IPS-NIHi7 (cell line): ENCODE results near the gene IFT20.

Source experiments
- DNase-seq: peaks from one replicate; pipeline ENCODE4 v3.0.0; 2012; ENCODE audit warnings: mixed read lengths; ENCODE audit errors: extremely low spot score

IFT20 gene

DNA sequence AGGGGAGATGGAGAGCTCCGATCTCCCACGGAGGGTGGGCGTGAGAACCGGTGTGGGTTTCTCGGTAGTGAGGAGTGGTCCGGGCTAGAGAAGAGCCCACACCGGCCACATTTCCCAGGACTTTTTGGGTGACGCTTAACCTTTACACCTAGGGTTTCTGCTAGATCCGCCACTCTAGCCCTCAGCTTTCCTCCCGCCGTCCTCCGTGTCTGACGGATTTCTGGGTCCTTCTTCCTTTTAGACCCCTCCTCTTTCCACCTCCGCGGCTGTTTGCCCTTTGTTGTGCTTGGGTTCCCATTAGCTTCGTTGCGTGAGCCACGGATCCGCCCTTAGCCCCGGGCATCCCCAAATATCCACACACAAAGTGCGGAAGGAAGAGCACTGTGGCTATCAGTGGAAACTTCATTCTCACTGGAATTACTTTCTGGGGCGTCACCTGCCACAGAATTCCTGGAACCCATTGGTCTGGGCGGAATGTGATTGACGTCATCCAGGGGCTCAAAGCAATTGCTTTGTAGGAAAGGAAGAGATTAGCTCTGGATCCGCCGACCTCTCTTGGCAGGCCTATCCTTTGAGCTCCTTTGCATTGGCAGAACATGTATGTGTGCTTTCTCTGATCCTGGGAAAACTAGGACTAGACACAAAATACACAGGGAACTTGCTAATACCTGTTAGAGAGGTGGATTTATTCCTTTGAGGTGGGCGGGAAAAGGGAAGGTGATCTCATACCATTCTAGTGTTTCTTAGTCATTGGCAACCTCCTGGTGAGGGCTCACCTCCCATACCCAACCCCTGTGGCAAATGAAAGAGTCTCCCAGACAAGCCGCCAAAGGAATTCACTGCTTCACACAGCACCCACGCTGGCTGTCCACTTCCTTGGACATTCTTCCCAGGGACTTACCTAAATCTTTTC, 943 bp upstream of the IFT20 start:
- peak; percentile 72 for DNase-seq

DNA sequence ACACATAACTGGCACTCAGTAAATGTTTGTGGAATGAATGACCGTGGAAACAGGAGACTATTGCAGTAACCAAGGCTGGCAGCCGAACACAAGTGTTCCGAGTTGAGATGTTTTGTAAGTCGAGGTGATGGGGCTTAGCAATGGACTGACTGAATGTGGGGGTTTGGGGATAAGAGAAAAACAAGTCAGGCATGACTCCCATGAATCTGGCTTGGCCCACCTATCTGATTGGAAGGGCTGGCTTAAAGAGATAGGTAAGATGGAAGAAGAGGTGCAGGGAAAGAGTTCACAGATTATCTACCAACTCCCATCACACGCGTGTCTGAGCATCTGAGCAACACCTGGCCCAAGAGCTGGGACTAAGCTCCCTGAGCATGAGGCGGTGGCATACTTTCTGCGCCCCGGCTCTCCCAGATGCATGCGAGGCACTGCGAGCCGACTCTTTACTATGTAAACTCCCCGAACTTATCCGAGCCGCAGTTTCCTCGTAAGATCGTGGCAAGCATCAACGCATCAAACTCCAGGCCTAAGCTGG, 539 bp downstream of the IFT20 start:
- DNase-seq: no peak

- no peak for DNase-seq
Measured at GRCh38 chr17:28334171-28334570, 1.1 kb downstream of the IFT20 start.

DNA sequence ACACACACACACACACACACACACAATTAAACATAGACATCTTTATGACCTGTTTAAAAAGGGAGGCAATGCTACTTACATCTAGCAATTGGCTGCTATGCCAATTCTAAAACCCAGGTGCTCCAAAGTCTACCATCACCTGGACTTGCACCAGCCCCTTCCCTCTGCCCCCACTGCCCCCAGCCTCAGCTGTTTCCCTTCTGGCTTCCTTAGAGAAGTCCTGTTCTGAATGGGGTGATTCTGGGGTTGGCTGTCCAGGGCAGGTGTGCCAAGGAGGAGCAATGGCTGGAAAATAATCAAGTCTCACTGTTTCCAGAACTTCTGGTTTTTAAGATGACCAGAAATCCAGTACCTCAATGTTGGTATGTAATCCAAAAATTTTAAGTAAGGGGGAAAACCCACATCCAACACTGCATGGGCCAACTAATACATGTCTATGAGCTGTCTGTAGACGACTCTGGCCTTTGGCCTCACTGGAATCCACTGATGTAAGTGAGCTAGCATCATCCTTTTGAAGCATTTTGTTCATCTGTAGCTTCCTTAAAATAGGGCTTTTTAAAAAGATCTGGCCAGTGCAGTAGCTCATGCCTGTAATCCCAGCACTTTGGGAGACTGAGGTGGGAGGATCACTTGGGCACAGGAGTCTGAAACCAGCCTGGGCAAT, 2.1 kb downstream of the IFT20 start:
- DNase-seq: no peak

DNA sequence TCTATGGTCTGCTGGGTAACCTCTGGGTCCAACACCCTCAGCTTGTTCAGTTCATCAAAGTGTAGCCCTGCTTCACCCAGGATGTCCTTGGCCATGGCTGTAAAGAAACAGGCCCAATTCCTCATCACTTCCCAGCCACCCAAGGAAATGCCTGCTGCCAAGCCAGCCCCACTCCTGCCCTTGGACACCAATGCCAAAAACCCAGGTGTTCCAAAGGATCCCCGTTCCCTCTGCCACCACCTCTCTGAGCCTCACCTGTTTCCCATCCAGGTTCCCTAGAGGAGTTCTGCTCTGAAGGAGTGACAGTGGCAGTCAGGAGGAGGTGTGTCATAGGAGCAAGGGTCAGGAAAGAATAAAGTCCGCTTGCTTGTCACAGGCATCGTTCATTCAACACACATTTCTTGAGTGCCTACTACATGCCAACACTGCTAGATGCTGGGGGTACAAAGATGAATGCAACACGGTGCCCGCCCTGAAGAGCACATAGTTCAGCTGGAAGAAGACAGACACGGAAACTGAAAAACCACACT, 3.3 kb downstream of the IFT20 start:
- no peak for DNase-seq

DNA sequence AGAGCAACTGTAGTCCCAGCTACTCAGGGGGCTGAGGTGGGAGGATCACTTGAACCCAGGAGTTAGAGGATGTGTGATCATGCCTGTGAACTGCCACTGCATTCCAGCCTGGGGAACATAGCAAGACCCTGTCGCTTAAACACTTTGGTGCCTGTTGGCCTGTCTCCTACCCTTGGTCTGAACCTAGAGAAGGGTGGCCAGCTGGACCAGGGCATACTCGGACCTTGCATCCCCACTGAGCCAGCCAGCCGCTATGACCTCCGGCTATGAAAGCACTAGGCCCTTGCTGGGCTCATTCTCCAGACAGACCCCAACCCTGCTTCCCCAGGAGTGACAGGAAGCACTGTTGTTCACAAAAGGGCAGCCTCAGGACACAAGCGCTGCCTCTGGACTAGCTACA, 4.6 kb downstream of the IFT20 start:
- DNase-seq: no peak

GRCh38 chr17:28328325-28328724, 6.9 kb downstream of the IFT20 start:
- no peak for DNase-seq

- DNase-seq: no peak
Measured at GRCh38 chr17:28327709-28328108, 7.6 kb downstream of the IFT20 start.

GRCh38 chr17:28327031-28327607, 8.2 kb downstream of the IFT20 start:
- DNase-seq: no peak

GRCh38 chr17:28326114-28326513, 9.2 kb downstream of the IFT20 start:
- DNase-seq: no peak

DNA sequence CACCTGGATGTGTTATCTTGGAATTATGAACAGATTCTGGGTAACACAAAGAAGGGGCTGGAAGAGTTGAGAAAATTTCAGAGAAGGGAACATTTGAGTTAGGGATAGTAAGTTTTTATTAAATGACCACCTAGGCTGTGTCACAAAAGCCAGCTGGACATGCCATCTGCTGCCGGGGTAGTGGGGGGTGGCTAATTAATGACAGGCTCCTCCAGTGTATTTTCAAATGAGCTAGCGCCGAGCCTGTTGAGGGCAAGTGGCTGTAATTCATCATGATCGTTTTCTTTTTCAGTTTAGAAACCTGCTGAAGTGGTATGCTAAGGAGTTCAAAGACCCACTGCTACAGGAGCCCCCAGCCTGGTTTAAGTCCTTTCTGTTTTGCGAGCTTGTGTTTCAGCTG, 10.1 kb downstream of the IFT20 start:
- no peak for DNase-seq

GRCh38 chr17:28324781-28325180, 10.5 kb downstream of the IFT20 start:
- DNase-seq: no peak

- DNase-seq: no peak
Measured at GRCh38 chr17:28324267-28324745, 11.0 kb downstream of the IFT20 start.

- DNase-seq: no peak
Measured at GRCh38 chr17:28320215-28321061, 14.8 kb downstream of the IFT20 start.

DNA sequence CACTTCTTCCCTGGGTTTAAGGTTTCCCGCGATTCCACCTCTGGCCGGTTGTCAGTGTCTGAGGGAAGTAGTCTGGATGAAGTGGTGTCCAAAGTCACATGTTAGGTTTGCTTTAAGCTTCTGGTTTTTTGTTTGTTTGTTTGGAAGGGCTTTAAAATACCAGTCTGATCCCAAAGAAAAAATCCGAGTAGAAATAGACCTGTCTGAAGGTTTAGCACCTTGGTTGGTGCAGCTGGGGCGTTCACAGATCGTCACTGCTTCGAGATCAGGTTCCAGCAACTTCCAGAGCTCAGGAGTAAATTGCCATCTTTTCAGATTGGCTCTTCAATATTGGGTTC, 15.7 kb downstream of the IFT20 start:
- DNase-seq: no peak

DNA sequence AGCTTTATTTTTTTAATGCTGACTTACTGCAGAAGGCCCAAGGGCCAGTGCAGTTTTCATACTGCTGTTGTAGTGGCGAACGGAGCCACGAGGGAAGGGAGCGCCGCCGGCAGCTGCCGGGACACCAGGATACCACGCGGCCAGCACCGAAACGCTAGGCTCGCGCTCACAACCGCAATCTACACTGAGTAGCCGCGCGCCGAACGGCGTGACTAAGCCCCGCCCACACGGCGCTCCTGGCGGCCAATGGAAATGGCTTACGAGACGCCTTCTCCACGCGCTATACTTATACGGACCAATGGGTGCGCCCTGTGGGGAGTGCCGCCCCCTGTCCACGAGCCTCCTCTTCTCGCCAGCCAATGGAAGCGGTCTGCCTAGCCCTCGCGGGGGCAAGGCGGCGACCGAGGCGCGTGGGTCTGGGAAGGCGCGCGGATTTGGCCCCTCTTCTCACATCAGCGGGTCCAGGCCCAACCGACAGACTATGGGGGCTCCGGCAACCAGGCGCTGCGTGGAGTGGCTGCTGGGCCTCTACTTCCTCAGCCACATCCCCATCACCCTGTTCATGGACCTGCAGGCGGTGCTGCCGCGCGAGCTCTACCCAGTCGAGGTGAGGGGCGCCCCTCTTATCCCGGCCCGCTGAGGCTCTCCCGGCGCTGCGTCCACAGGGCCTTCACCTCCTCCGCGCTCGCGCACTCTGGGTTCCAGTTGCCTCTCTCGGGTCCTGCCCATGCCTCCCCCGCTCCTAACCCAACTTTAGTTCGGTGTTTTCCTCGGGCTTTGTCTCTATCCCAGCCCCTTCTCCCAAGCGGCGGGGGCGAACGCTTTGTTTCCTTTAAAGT, 16.3 kb downstream of the IFT20 start, which contains the start of gene TMEM97:
TSS of gene TMEM97 (plus strand) at position 442 of the 839 bp plus-strand sequence. CDS start at position 482, 40 bp downstream.
- DNase-seq: peak; percentile 93

GRCh38 chr17:28317966-28318758, 17.1 kb downstream of the IFT20 start:
- peak; percentile 30 for DNase-seq

GRCh38 chr17:28317099-28317965, 17.9 kb downstream of the IFT20 start:
- no peak for DNase-seq
